B cell (primary cell): ENCODE data around the gene VIL1. TPM values are rescaled to one million over a fixed set of nuclear protein-coding genes. Genes with fewer than 3 reads are reported as not detected.

ENCODE experiments used
- ATAC-seq: fragments of 200-7000 bp; cut with Tn5 transposase; one replicate; pipeline ENCODE4 v1.10.0; 2021; ENCODE audit warnings: low read depth, mild to moderate bottlenecking, moderate number of reproducible peaks, moderate library complexity
- CTCF ChIA-PET: fragments of 350-600 bp; sonication (Branson Sonifier 250); formaldehyde crosslinking; loops from one replicate; lab custom pipeline; 2021; ENCODE audit warnings: antibody characterized with exemption, inconsistent platforms; lab: Charles Lee
- POLR2A ChIA-PET: fragments of 350-600 bp; sonication (Branson Sonifier 250); formaldehyde crosslinking; loops from one replicate; lab custom pipeline; 2021; ENCODE audit warnings: antibody characterized with exemption; lab: Charles Lee
- DNase-seq: peaks from one replicate; pipeline ENCODE4 v3.0.0; 2013
- H2AFZ ChIP-seq: 2 replicates; pipeline ENCODE4 v1.6.1; 2012; ENCODE audit warnings: mild to moderate bottlenecking, low read depth, low read length; ENCODE audit not compliant: insufficient read depth, poor library complexity, severe bottlenecking
- H3K27ac ChIP-seq, 2 donors: 1 replicate in 1 of 2; 2 replicates in 1 of 2; pipeline ENCODE4 v1.5.1; 2012 to 2013; ENCODE audit warnings: low read length in 2 of 2, mild to moderate bottlenecking in 2 of 2, moderate library complexity in 1 of 2
- H3K27me3 ChIP-seq, 4 experiments: fragments of 200-600 bp in 1 of 4; sonication (generic) in 1 of 4; replicated peaks in 1 of 4; 1 replicate in 2 of 4; 2 replicates in 2 of 4; pipeline versions ENCODE4 v1.6.1 to v1.7.0; 2013 to 2016; ENCODE audit warnings: low read length in 3 of 4, mild to moderate bottlenecking in 2 of 4, mixed read lengths in 1 of 4, moderate library complexity in 1 of 4; ENCODE audit not compliant: insufficient read depth in 4 of 4, control insufficient read depth in 3 of 4; ENCODE audit errors: control extremely low read depth in 1 of 4
- H3K36me3 ChIP-seq, 2 experiments: replicated peaks in 1 of 2; 1 replicate in 1 of 2; 2 replicates in 1 of 2; pipeline versions ENCODE4 v1.6.1 to v1.7.1; 2013; ENCODE audit warnings: low read length in 1 of 2; ENCODE audit not compliant: insufficient read depth in 2 of 2, control insufficient read depth in 1 of 2; ENCODE audit errors: control extremely low read depth in 1 of 2, extremely low read depth in 1 of 2
- H3K4me1 ChIP-seq, 2 donors: fragments of 200-600 bp in 1 of 2; sonication (generic) in 1 of 2; 1 replicate in 1 of 2; 2 replicates in 1 of 2; pipeline versions ENCODE4 v1.5.1 to v1.6.1; 2013 to 2017; ENCODE audit warnings: low read length in 2 of 2; ENCODE audit not compliant: control insufficient read depth in 2 of 2, insufficient read depth in 2 of 2
- H3K4me2 ChIP-seq: replicated peaks from 2 replicates; pipeline ENCODE3; 2012; ENCODE audit warnings: mild to moderate bottlenecking, low read depth, low read length; ENCODE audit not compliant: poor library complexity, severe bottlenecking
- H3K4me3 ChIP-seq, 5 experiments: fragments of 200-600 bp in 1 of 5; sonication (generic) in 1 of 5; 1 replicate in 3 of 5; 2 replicates in 2 of 5; pipeline versions ENCODE4 v1.5.1 to v1.7.0; 2011 to 2016; ENCODE audit warnings: low read length in 4 of 5, mild to moderate bottlenecking in 4 of 5, low read depth in 2 of 5, control low read depth in 1 of 5, moderate library complexity in 1 of 5; ENCODE audit not compliant: insufficient read depth in 1 of 5; ENCODE audit errors: control extremely low read depth in 1 of 5, extremely low read depth in 1 of 5
- H3K79me2 ChIP-seq: fragments of 200-600 bp; sonication (generic); one replicate; pipeline ENCODE4 v1.6.0; 2016; ENCODE audit warnings: low read length; ENCODE audit not compliant: control insufficient read depth, insufficient read depth
- H3K9ac ChIP-seq: fragments of 200-600 bp; sonication (generic); 2 replicates; pipeline ENCODE4 v1.6.1; 2017; ENCODE audit warnings: mild to moderate bottlenecking, low read length, moderate library complexity
- H3K9me3 ChIP-seq, 3 donors: one replicate each; pipeline versions ENCODE4 v1.6.1 to v1.7.1; 2013; ENCODE audit warnings: low read length in 2 of 3; ENCODE audit not compliant: control insufficient read depth in 2 of 3, insufficient read depth in 1 of 3; ENCODE audit errors: control extremely low read depth in 1 of 3
- H4K20me1 ChIP-seq: 2 replicates; pipeline ENCODE4 v1.6.0; 2012; ENCODE audit warnings: mild to moderate bottlenecking, low read length; ENCODE audit not compliant: insufficient read depth, control insufficient read depth, poor library complexity, severe bottlenecking
- H3K27ac Mint-ChIP-seq: one replicate; pipeline ENCODE4 v1.8.0; 2021; ENCODE audit warnings: mixed read lengths
- H3K27me3 Mint-ChIP-seq: one replicate; pipeline ENCODE4 v1.8.0; 2021; ENCODE audit warnings: mixed read lengths
- H3K4me1 Mint-ChIP-seq: one replicate; pipeline ENCODE4 v1.8.0; 2021; ENCODE audit warnings: mixed read lengths
- H3K4me3 Mint-ChIP-seq: one replicate; pipeline ENCODE4 v1.8.0; 2021; ENCODE audit warnings: mixed read lengths
- H3K9me3 Mint-ChIP-seq: one replicate; pipeline ENCODE4 v1.8.0; 2022; ENCODE audit warnings: mixed read lengths; ENCODE audit not compliant: insufficient read depth
- EZH2 ChIP-seq: IDR thresholded peaks from 2 replicates; pipeline ENCODE4 v1.6.1; 2012; ENCODE audit warnings: borderline replicate concordance, low read depth, mild to moderate bottlenecking, moderate library complexity, low read length; ENCODE audit not compliant: insufficient read depth, poor library complexity, severe bottlenecking
- WGBS: methylation state at CpG from one replicate; pipeline ENCODE4 v1.1.5; 2013; ENCODE audit warnings: missing lambda C conversion rate; ENCODE audit not compliant: insufficient coverage; 5-methylcytosine and 5-hydroxymethylcytosine counted together
- intact Hi-C: fragments of 100-400 bp; cut with micrococcal nuclease; formaldehyde crosslinking; loops from one replicate; pipeline ENCODE4 v1.10.0; 2022
- polyA plus RNA-seq: library from polyadenylated mRNA; depleted of rRNA; stranded (reverse); fragments of >200 nt; gene quantifications from 2 replicates; pipeline ENCODE4 v1.2.3, GENCODE V29; 2012
- total RNA-seq, 2 donors: library from RNA; stranded (reverse); fragments of 120-200 nt in 1 of 2; gene quantifications; 1 replicate in 1 of 2; 2 replicates in 1 of 2; pipeline versions ENCODE4 v1.2.3 to v1.2.4, GENCODE V29; 2013 to 2022
- TF ChIP-seq, protein P1 (sequence below): fragments of 200-600 bp; IDR thresholded peaks from one replicate; pipeline ENCODE4 v1.8.0; 2022; ENCODE audit warnings: antibody characterized with exemption, mild to moderate bottlenecking

VIL1 gene
- total and polyA plus RNA-seq, 2 donors (not counting 1 experiment from before 2014, with no cell fraction given), result not detected

DNA sequence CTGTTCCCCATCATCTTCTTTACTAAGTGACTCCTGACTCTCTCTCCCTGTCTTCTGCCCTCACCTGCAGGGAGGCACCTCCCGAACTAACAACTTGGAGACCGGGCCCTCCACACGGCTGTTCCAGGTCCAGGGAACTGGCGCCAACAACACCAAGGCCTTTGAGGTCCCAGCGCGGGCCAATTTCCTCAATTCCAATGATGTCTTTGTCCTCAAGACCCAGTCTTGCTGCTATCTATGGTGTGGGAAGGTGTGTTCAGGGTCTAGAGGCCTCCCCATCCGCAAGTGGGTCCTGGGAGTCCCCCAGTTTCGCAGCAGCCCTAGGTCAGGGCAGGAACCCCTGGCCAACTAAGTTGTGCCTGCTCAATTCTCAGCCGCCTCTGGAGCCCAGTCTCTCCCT is 15.5 kb downstream of the VIL1 start:
- no peak overlapping the region for H3K4me3 ChIP-seq
- TF ChIP-seq, protein P1, sequence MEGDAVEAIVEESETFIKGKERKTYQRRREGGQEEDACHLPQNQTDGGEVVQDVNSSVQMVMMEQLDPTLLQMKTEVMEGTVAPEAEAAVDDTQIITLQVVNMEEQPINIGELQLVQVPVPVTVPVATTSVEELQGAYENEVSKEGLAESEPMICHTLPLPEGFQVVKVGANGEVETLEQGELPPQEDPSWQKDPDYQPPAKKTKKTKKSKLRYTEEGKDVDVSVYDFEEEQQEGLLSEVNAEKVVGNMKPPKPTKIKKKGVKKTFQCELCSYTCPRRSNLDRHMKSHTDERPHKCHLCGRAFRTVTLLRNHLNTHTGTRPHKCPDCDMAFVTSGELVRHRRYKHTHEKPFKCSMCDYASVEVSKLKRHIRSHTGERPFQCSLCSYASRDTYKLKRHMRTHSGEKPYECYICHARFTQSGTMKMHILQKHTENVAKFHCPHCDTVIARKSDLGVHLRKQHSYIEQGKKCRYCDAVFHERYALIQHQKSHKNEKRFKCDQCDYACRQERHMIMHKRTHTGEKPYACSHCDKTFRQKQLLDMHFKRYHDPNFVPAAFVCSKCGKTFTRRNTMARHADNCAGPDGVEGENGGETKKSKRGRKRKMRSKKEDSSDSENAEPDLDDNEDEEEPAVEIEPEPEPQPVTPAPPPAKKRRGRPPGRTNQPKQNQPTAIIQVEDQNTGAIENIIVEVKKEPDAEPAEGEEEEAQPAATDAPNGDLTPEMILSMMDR, result no peak
- TF ChIP-seq EZH2, result no peak
- Mint-ChIP-seq H3K27ac (no peak overlapping the region), H3K27me3 (peaks cover 10% of the 10 kb centered on the region), H3K4me1 (peaks cover 17% of the 10 kb centered on the region), H3K4me3 (no peak overlapping the region), H3K9me3 (no peaks in the 10 kb centered on the region)
- H3K79me2 ChIP-seq, result no peaks in the 10 kb centered on the region
- no peak overlapping the region for H3K4me2 ChIP-seq
- H3K36me3 ChIP-seq, result no peaks in the 10 kb centered on the region
- no peaks in the 10 kb centered on the region for H3K9me3 ChIP-seq
- CTCF ChIA-PET, result no interaction called here
- H3K27me3 ChIP-seq, result peaks cover 0 to 9% (median 0%) of the 10 kb centered on the region in 4 experiments
- H2AFZ ChIP-seq, result no peak overlapping the region
- intact Hi-C loops, result no loop called here
- peaks cover 12 to 15% of the 10 kb centered on the region in 2 donors for H3K4me1 ChIP-seq
- WGBS, result 92% methylated on average over 3 of the region's 9 CpGs
- no peak overlapping the region for H3K9ac ChIP-seq
- H3K27ac ChIP-seq, result no peak overlapping the region
- H4K20me1 ChIP-seq, result no peaks in the 10 kb centered on the region
- ATAC-seq (no peak), DNase-seq (no peak)
- POLR2A ChIA-PET, result no interaction called here

DNA sequence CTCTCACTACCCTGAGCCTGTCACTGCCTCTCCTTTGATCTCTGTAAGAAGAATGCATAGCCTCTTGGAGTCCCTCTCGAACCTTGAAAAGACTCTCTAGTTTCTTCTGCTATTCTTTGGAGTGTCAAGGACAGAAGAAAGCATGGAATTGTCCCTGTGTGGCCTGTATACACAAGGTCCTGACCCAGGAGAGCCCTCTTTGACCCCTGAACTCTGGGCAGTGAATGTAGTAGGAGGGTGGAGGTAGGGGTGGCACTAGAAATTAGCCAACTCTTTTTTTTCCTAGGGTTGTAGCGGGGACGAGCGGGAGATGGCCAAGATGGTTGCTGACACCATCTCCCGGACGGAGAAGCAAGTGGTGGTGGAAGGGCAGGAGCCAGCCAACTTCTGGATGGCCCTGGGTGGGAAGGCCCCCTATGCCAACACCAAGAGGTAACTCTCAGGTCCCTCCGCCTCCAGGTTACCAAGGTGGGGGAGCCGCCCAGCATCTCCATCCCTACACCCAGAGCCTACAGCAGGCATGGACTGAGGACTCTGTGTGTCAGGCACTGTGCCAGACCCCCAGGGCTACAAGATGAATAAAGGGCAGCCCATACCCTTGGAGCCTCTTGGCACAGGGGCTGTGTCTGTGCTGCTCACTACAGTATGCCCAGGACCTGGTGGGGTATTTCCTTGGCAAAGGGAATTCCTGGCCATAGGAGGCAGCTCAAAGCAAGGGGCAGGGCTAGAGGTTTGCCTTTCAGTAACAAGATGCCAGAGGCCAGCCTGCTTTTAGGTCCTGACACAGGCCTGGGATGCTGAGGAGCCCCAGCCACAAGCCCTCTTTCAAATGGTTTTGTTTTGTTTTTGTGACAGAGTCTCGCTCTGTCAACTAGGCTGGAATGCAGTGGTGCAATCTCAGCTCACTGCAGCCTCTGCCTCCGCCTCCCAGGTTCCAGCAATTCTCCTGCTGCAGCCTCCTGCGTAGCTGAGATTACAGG is 16.4 kb downstream of the VIL1 start:
- TF ChIP-seq, protein P1, result no peak
- no peak for TF ChIP-seq EZH2
- H3K9me3 ChIP-seq, result no peaks in the 10 kb centered on the region
- ATAC-seq, result no peak
- no peaks in the 10 kb centered on the region for H3K79me2 ChIP-seq
- intact Hi-C loops, result no loop called here
- H3K27ac ChIP-seq, result no peak overlapping the region
- H2AFZ ChIP-seq, result no peak overlapping the region
- H3K9me3 Mint-ChIP-seq, result no peaks in the 10 kb centered on the region
- no peak overlapping the region for H3K4me3 Mint-ChIP-seq
- no peaks in the 10 kb centered on the region for H4K20me1 ChIP-seq
- H3K4me2 ChIP-seq, result no peak overlapping the region
- ChIA-PET CTCF (no interaction called here), POLR2A (no interaction called here)
- peaks cover 0 to 4% (median 0%) of the 10 kb centered on the region in 4 experiments for H3K27me3 ChIP-seq
- WGBS, result 96% methylated on average over 7 of the region's 11 CpGs
- no peak overlapping the region for H3K27ac Mint-ChIP-seq
- no peak overlapping the region for H3K4me3 ChIP-seq
- no peak overlapping the region for H3K9ac ChIP-seq
- peaks cover 8% of the 10 kb centered on the region for H3K27me3 Mint-ChIP-seq
- H3K36me3 ChIP-seq, result no peaks in the 10 kb centered on the region
- H3K4me1 ChIP-seq, result peaks cover 12 to 16% of the 10 kb centered on the region in 2 donors
- DNase-seq, result no peak
- H3K4me1 Mint-ChIP-seq, result peaks cover 20% of the 10 kb centered on the region
